ENCODE measurements around the gene MERTK. TPM values are rescaled to one million over a fixed set of nuclear protein-coding genes. Genes with fewer than 3 reads are reported as not detected.

Gene MERTK
- total RNA-seq, 2 experiments from 2014 or later: 0.43 to 0.70 TPM

- Mint-ChIP-seq H3K9me3 (no peaks in the 10 kb centered on the region), H3K27ac (no peak overlapping the region), H3K4me3 (no peak overlapping the region), H3K4me1 (ENCODE audit: low read depth) (no peaks in the 10 kb centered on the region), H3K27me3 (peaks cover 1% of the 10 kb centered on the region), H3K36me3 (ENCODE audit: low read depth) (no peaks in the 10 kb centered on the region)
- POLR2A ChIA-PET: no interaction called here
- TF ChIP-seq CTCF (IDR thresholded peaks at IDR 0.05): no peak
- ATAC-seq: no peak
- intact Hi-C loops (cut with micrococcal nuclease): no loop called here
- CTCF ChIA-PET: no interaction called here
- DNase-seq: no peak
These were observed 67.8 kb downstream of the MERTK start for GRCh38 chr2:111966241-111966640.

- H3K27ac Mint-ChIP-seq: no peak overlapping the region
- ChIA-PET POLR2A (interaction anchor here (1.1 kb wide), 1 partner anchor 11 kb away, joined by 4 read pairs; no protein-coding TSS in a partner anchor), CTCF (no interaction called here)
- ATAC-seq (no peak), DNase-seq (no peak)
- intact Hi-C loops (cut with micrococcal nuclease): no loop called here
- no peaks in the 10 kb centered on the region for H3K9me3 Mint-ChIP-seq
- H3K36me3 Mint-ChIP-seq (ENCODE audit: low read depth): no peaks in the 10 kb centered on the region
- TF ChIP-seq CTCF (IDR thresholded peaks at IDR 0.05): no peak
- no peak overlapping the region for H3K4me3 Mint-ChIP-seq
- no peaks in the 10 kb centered on the region for H3K4me1 Mint-ChIP-seq (ENCODE audit: low read depth)
- H3K27me3 Mint-ChIP-seq: peaks cover 1% of the 10 kb centered on the region
These were observed 68.6 kb downstream of the MERTK start for GRCh38 chr2:111967018-111967417.

GRCh38 chr2:111970453-111970852 is 72.0 kb downstream of the MERTK start:
- Mint-ChIP-seq H3K27ac (no peak overlapping the region), H3K36me3 (ENCODE audit: low read depth) (no peaks in the 10 kb centered on the region), H3K4me3 (no peak overlapping the region), H3K4me1 (ENCODE audit: low read depth) (no peaks in the 10 kb centered on the region), H3K27me3 (peaks cover 6% of the 10 kb centered on the region), H3K9me3 (no peaks in the 10 kb centered on the region)
- ChIA-PET POLR2A (no interaction called here), CTCF (interaction anchor here (0.8 to 1.0 kb wide), 2 partner anchors 13 to 48 kb away, joined by 3 read pairs; no protein-coding TSS in a partner anchor)
- TF ChIP-seq CTCF (IDR thresholded peaks at IDR 0.05): no peak
- DNase-seq (no peak), ATAC-seq (no peak)
- intact Hi-C loops (cut with micrococcal nuclease): no loop called here

- peaks cover 2% of the 10 kb centered on the region for H3K36me3 Mint-ChIP-seq (ENCODE audit: low read depth)
- ChIA-PET POLR2A (no interaction called here), CTCF (no interaction called here)
- H3K4me3 Mint-ChIP-seq: no peak overlapping the region
- H3K27ac Mint-ChIP-seq: no peak overlapping the region
- peaks cover 4% of the 10 kb centered on the region for H3K27me3 Mint-ChIP-seq
- DNase-seq (no peak), ATAC-seq (no peak)
- no peak for TF ChIP-seq CTCF (IDR thresholded peaks at IDR 0.05)
- peaks cover 7% of the 10 kb centered on the region for H3K9me3 Mint-ChIP-seq
- H3K4me1 Mint-ChIP-seq (ENCODE audit: low read depth): no peaks in the 10 kb centered on the region
- intact Hi-C loops (cut with micrococcal nuclease): no loop called here
These were observed 74.7 kb downstream of the MERTK start for GRCh38 chr2:111972955-111973565.

- peaks cover 2% of the 10 kb centered on the region for H3K36me3 Mint-ChIP-seq (ENCODE audit: low read depth)
- ATAC-seq (no peak), DNase-seq (no peak)
- H3K4me3 Mint-ChIP-seq: no peak overlapping the region
- peaks cover 5% of the 10 kb centered on the region for H3K27me3 Mint-ChIP-seq
- intact Hi-C loops (cut with micrococcal nuclease): no loop called here
- no peak overlapping the region for H3K27ac Mint-ChIP-seq
- TF ChIP-seq CTCF (IDR thresholded peaks at IDR 0.05): no peak
- no peaks in the 10 kb centered on the region for H3K4me1 Mint-ChIP-seq (ENCODE audit: low read depth)
- ChIA-PET POLR2A (no interaction called here), CTCF (no interaction called here)
- peaks cover 10% of the 10 kb centered on the region for H3K9me3 Mint-ChIP-seq
These were observed 75.3 kb downstream of the MERTK start for GRCh38 chr2:111973701-111974100.

Measured in activated CD8-positive, alpha-beta T cell treated with anti-CD3 and anti-CD28 coated beads for 36 hours (primary cell).